Ishikawa (cell line): ENCODE results near the gene NEDD4L.

Experiments
- CREB1 ChIP-seq: IDR thresholded peaks from 2 replicates; pipeline ENCODE4 v1.6.1; 2012; ENCODE audit warnings: low read depth
- NFIC ChIP-seq: IDR thresholded peaks from 2 replicates; pipeline ENCODE4 v1.6.1; 2012
- TAF1 ChIP-seq: IDR thresholded peaks from 2 replicates; pipeline ENCODE4 v1.6.1; 2012; ENCODE audit warnings: low read depth, mild to moderate bottlenecking
- ZBTB7A ChIP-seq: IDR thresholded peaks from 2 replicates; pipeline ENCODE4 v1.6.1; 2012; ENCODE audit warnings: low read depth

DNA sequence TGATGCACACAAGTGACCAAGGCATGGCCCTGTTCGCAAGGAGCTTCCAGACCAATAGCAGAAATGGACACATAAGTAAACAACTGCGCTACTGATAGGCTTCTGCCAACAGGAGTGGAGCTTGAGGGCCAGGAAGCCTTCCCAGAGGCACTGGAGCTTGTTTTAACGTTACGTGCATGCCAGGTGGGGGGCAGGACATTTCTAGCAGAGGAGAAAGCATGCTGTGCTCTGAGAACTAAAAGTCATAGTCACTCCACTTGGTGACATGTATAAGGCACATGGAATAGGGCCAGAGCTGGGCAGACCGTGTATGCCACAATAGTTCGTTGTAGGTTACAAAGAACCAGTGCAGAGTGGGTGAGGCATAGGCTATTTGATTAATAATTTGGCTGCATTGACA, 184.2 kb downstream of the NEDD4L start:
- TF ChIP-seq ZBTB7A (no peak), NFIC (no peak), CREB1 (no peak), TAF1 (no peak)
